HG03432 (cell line): Measurements from ENCODE around the gene POLR3H.
"Not testable (repeated sequence)": the region's sequence is repeated elsewhere in the genome, so short reads cannot be mapped to it uniquely, and the experiment has no call there.

ENCODE experiments used
- ATAC-seq: cut with Tn5 transposase; IDR thresholded peaks from one replicate; pipeline ENCODE4 v1.9.1; 2021; ENCODE audit warnings: mild to moderate bottlenecking, moderate library complexity; ENCODE audit not compliant: unreplicated experiment

POLR3H gene

GRCh38 chr22:41543854-41544670 is at the start of gene POLR3H:
TSS of gene POLR3H (minus strand) at chr22:41544470. CDS start at chr22:41544101, 369 bp downstream.
- ATAC-seq: peak; percentile 91

- ATAC-seq: not testable (repeated sequence)
These were observed 49.2 kb upstream of the POLR3H start for GRCh38 chr22:41593336-41593960.

- ATAC-seq: peak; percentile 86
These were observed 45.3 kb upstream of the POLR3H start, which contains the start of gene PMM1 for GRCh38 chr22:41589391-41590241. TSS of gene PMM1 (minus strand) at chr22:41589840. CDS start at chr22:41589805, 35 bp downstream.

- no peak for ATAC-seq
These were observed 43.1 kb upstream of the POLR3H start for GRCh38 chr22:41587347-41587723.

- ATAC-seq: no peak
These were observed 41.6 kb upstream of the POLR3H start for GRCh38 chr22:41585898-41586297.

- ATAC-seq: no peak
These were observed 40.6 kb upstream of the POLR3H start for GRCh38 chr22:41584881-41585280.

- no peak for ATAC-seq
These were observed 38.4 kb upstream of the POLR3H start for GRCh38 chr22:41582694-41583093.

GRCh38 chr22:41579997-41580355 is 35.7 kb upstream of the POLR3H start:
- no peak for ATAC-seq

GRCh38 chr22:41579297-41579996 is 35.2 kb upstream of the POLR3H start:
- no peak for ATAC-seq

- ATAC-seq: no peak
These were observed 34.5 kb upstream of the POLR3H start for GRCh38 chr22:41578818-41579217.

GRCh38 chr22:41578114-41578513 is 33.8 kb upstream of the POLR3H start:
- no peak for ATAC-seq

GRCh38 chr22:41576877-41577276 is 32.6 kb upstream of the POLR3H start:
- ATAC-seq: no peak

- no peak for ATAC-seq
These were observed 31.3 kb upstream of the POLR3H start for GRCh38 chr22:41575533-41575932.

- ATAC-seq: no peak
These were observed 30.6 kb upstream of the POLR3H start for GRCh38 chr22:41574847-41575381.

GRCh38 chr22:41573677-41574076 is 29.4 kb upstream of the POLR3H start:
- no peak for ATAC-seq

- not testable (repeated sequence) for ATAC-seq
These were observed 28.0 kb upstream of the POLR3H start for GRCh38 chr22:41572305-41572704.

GRCh38 chr22:41571786-41572185 is 27.5 kb upstream of the POLR3H start:
- no peak for ATAC-seq

GRCh38 chr22:41570221-41570620 is 26.0 kb upstream of the POLR3H start:
- no peak for ATAC-seq

- ATAC-seq: no peak
These were observed 24.5 kb upstream of the POLR3H start for GRCh38 chr22:41568811-41569210.

- ATAC-seq: no peak
These were observed 23.2 kb upstream of the POLR3H start for GRCh38 chr22:41567512-41567768.
